ENCODE data around the gene KCNJ12. TPM values are rescaled to one million over a fixed set of nuclear protein-coding genes. Genes with fewer than 3 reads are reported as not detected.
"Not testable (repeated sequence)": the region's sequence is repeated elsewhere in the genome, so short reads cannot be mapped to it uniquely, and the experiment has no call there.

KCNJ12 gene
- total RNA-seq, 2 donors from 2014 or later: 12.0 to 17.3 TPM

- H3K9me3 ChIP-seq; H3K36me3 ChIP-seq; DNase-seq (ENCODE audit: low spot score); H3K27me3 ChIP-seq; H3K4me3 ChIP-seq; H3K27ac ChIP-seq: not testable (repeated sequence)
- peaks cover 0 to 19% of the 10 kb centered on the region in 2 donors for H3K4me1 ChIP-seq
These were observed 33.2 kb downstream of the KCNJ12 start for GRCh38 chr17:21409388-21409787.

GRCh38 chr17:21409971-21410370 is 33.8 kb downstream of the KCNJ12 start:
- H3K9me3 ChIP-seq; H3K36me3 ChIP-seq; DNase-seq (ENCODE audit: low spot score); H3K27me3 ChIP-seq; H3K4me3 ChIP-seq; H3K27ac ChIP-seq: not testable (repeated sequence)
- peaks cover 0 to 13% of the 10 kb centered on the region in 2 donors for H3K4me1 ChIP-seq

- not testable (repeated sequence) for H3K4me1 ChIP-seq; H3K36me3 ChIP-seq; H3K27me3 ChIP-seq; DNase-seq (ENCODE audit: low spot score); H3K4me3 ChIP-seq; H3K9me3 ChIP-seq; H3K27ac ChIP-seq
These were observed 34.2 kb downstream of the KCNJ12 start for GRCh38 chr17:21410371-21410770.

- not testable (repeated sequence) for H3K27ac ChIP-seq; H3K4me3 ChIP-seq; H3K27me3 ChIP-seq; H3K4me1 ChIP-seq; H3K9me3 ChIP-seq; H3K36me3 ChIP-seq; DNase-seq (ENCODE audit: low spot score)
These were observed 34.9 kb downstream of the KCNJ12 start for GRCh38 chr17:21410906-21411678.

- not testable (repeated sequence) for H3K4me1 ChIP-seq; DNase-seq (ENCODE audit: low spot score); H3K9me3 ChIP-seq; H3K36me3 ChIP-seq; H3K27me3 ChIP-seq; H3K27ac ChIP-seq; H3K4me3 ChIP-seq
These were observed 35.6 kb downstream of the KCNJ12 start for GRCh38 chr17:21411679-21412205.

- H3K27ac ChIP-seq: not testable (repeated sequence)
These were observed 36.1 kb downstream of the KCNJ12 start for GRCh38 chr17:21412207-21412681.

GRCh38 chr17:21413570-21414279 is 37.6 kb downstream of the KCNJ12 start:
- H3K27me3 ChIP-seq; DNase-seq (ENCODE audit: low spot score); H3K4me3 ChIP-seq; H3K36me3 ChIP-seq; H3K27ac ChIP-seq; H3K4me1 ChIP-seq; H3K9me3 ChIP-seq: not testable (repeated sequence)

More at GRCh38 chr17:21412207-21412681, 36.1 kb downstream of the KCNJ12 start:
- not testable (repeated sequence) for H3K27me3 ChIP-seq; H3K9me3 ChIP-seq; H3K36me3 ChIP-seq; H3K4me1 ChIP-seq; H3K4me3 ChIP-seq; DNase-seq (ENCODE audit: low spot score)

GRCh38 chr17:21414616-21415015 is 38.5 kb downstream of the KCNJ12 start:
- H3K36me3 ChIP-seq; H3K4me3 ChIP-seq; H3K9me3 ChIP-seq; H3K27me3 ChIP-seq; H3K4me1 ChIP-seq; DNase-seq (ENCODE audit: low spot score); H3K27ac ChIP-seq: not testable (repeated sequence)

GRCh38 chr17:21415166-21415990 is 39.2 kb downstream of the KCNJ12 start:
- not testable (repeated sequence) for H3K27me3 ChIP-seq; H3K27ac ChIP-seq; H3K4me1 ChIP-seq; H3K36me3 ChIP-seq; H3K9me3 ChIP-seq; H3K4me3 ChIP-seq; DNase-seq (ENCODE audit: low spot score)

- H3K27me3 ChIP-seq; H3K27ac ChIP-seq; H3K9me3 ChIP-seq; DNase-seq (ENCODE audit: low spot score); H3K4me3 ChIP-seq; H3K36me3 ChIP-seq; H3K4me1 ChIP-seq: not testable (repeated sequence)
These were observed 40.4 kb downstream of the KCNJ12 start for GRCh38 chr17:21416471-21416981.

- not testable (repeated sequence) for H3K4me3 ChIP-seq; H3K36me3 ChIP-seq; H3K9me3 ChIP-seq; DNase-seq (ENCODE audit: low spot score); H3K27ac ChIP-seq; H3K27me3 ChIP-seq
- peaks cover 0 to 14% of the 10 kb centered on the region in 2 donors for H3K4me1 ChIP-seq
These were observed 41.2 kb downstream of the KCNJ12 start for GRCh38 chr17:21417349-21417748.

All from right atrium auricular region (tissue), 2 donors.